ENCODE results near the gene ELK4. TPM values are rescaled to one million over a fixed set of nuclear protein-coding genes. Genes with fewer than 3 reads are reported as not detected.

Gene ELK4
- total and polyA plus RNA-seq, 10 donors = 8.5 to 109 (median 53.5) TPM

- Histone ChIP-seq H3K27ac (no peak overlapping the region), H3K4me3 (no peak overlapping the region), H3K27me3 (replicated peaks in 1 of 7) (no peaks in the 10 kb centered on the region), H3K36me3 (peaks cover 0 to 58% (median 14%) of the 10 kb centered on the region in 6 donors), H3K4me1 (peaks cover 0 to 65% (median 22%) of the 10 kb centered on the region in 6 donors), H3K9me3 (no peaks in the 10 kb centered on the region)
- no peak for DNase-seq
- no peak for TF ChIP-seq POLR2AphosphoS5 (IDR thresholded peaks at IDR 0.05)
- no peak for TF ChIP-seq CTCF (IDR thresholded peaks at IDR 0.05 in 8 of 11, conservative IDR thresholded peaks at IDR 0.05 in 3 of 11)
- TF ChIP-seq POLR2A (IDR thresholded peaks at IDR 0.05) = no peak
- WGBS, 5 donors = 85 to 96% (median 90%) methylated on average over 8 of the region's 8 CpGs
- intact Hi-C loops (cut with DNase I; ENCODE audit: low total_unique reads) = no loop called here
Observed at GRCh38 chr1:205597691-205598314, 34.0 kb downstream of the ELK4 start.

GRCh38 chr1:205596876-205597275 lies 34.9 kb downstream of the ELK4 start:
- Histone ChIP-seq H3K4me3 (no peak overlapping the region), H3K27ac (peak overlapping the region in 1 of 8 donors; percentile 32), H3K27me3 (replicated peaks in 1 of 7) (no peaks in the 10 kb centered on the region), H3K9me3 (no peaks in the 10 kb centered on the region), H3K36me3 (peaks cover 0 to 49% (median 12%) of the 10 kb centered on the region in 6 donors), H3K4me1 (peaks cover 0 to 68% (median 31%) of the 10 kb centered on the region in 6 donors)
- WGBS, 5 donors = 88 to 100% (median 97%) methylated on average over 3 of the region's 3 CpGs
- intact Hi-C loops (cut with DNase I; ENCODE audit: low total_unique reads) = no loop called here
- DNase-seq = no peak
- no peak for TF ChIP-seq POLR2AphosphoS5 (IDR thresholded peaks at IDR 0.05)
- TF ChIP-seq CTCF (IDR thresholded peaks at IDR 0.05 in 8 of 11, conservative IDR thresholded peaks at IDR 0.05 in 3 of 11) = no peak
- TF ChIP-seq POLR2A (IDR thresholded peaks at IDR 0.05) = no peak

- no peaks in the 10 kb centered on the region for H3K9me3 ChIP-seq
- peaks cover 0 to 40% (median 9%) of the 10 kb centered on the region in 6 donors for H3K36me3 ChIP-seq
- no peak overlapping the region for H3K4me3 ChIP-seq
- no peaks in the 10 kb centered on the region for H3K27me3 ChIP-seq (replicated peaks in 1 of 7)
- peaks cover 0 to 79% (median 36%) of the 10 kb centered on the region in 6 donors for H3K4me1 ChIP-seq
- intact Hi-C loops (cut with DNase I; ENCODE audit: low total_unique reads) = no loop called here
- 67 to 86% (median 76%) methylated on average over 1 of the region's 1 CpG for WGBS, 5 donors
- TF ChIP-seq POLR2A (IDR thresholded peaks at IDR 0.05) = no peak
- TF ChIP-seq CTCF (IDR thresholded peaks at IDR 0.05 in 8 of 11, conservative IDR thresholded peaks at IDR 0.05 in 3 of 11) = no peak
- TF ChIP-seq POLR2AphosphoS5 (IDR thresholded peaks at IDR 0.05) = no peak
- H3K27ac ChIP-seq = peak overlapping the region in 3 of 8 donors; percentile 5 to 75 (median 20)
- DNase-seq = no peak
Observed at GRCh38 chr1:205595861-205596260, 36.0 kb downstream of the ELK4 start.

- H3K27me3 ChIP-seq (replicated peaks in 1 of 7) = no peaks in the 10 kb centered on the region
- intact Hi-C loops (cut with DNase I; ENCODE audit: low total_unique reads) = no loop called here
- WGBS, 5 donors = 42 to 75% (median 64%) methylated on average over 2 of the region's 2 CpGs
Observed at GRCh38 chr1:205595435-205595834, 36.4 kb downstream of the ELK4 start.

More at GRCh38 chr1:205595435-205595834, 36.4 kb downstream of the ELK4 start:
- peak overlapping the region in 4 of 8 donors; percentile 75 to 78 (median 76) for H3K27ac ChIP-seq
- no peak for DNase-seq
- H3K4me1 ChIP-seq = peaks cover 0 to 79% (median 36%) of the 10 kb centered on the region in 6 donors
- H3K9me3 ChIP-seq = no peaks in the 10 kb centered on the region
- TF ChIP-seq POLR2AphosphoS5 (IDR thresholded peaks at IDR 0.05) (peak in 1 of 3 donors; percentile 56), POLR2A (IDR thresholded peaks at IDR 0.05) (no peak), CTCF (IDR thresholded peaks at IDR 0.05 in 8 of 11, conservative IDR thresholded peaks at IDR 0.05 in 3 of 11) (no peak)
- no peak overlapping the region for H3K4me3 ChIP-seq
- H3K36me3 ChIP-seq = peaks cover 0 to 36% (median 8%) of the 10 kb centered on the region in 6 donors
